ELR (cell line): ENCODE data around the gene AQP3.
A peak's percentile ranks its signal among the peaks of the same experiment; 100 is the strongest.
"Not testable (repeated sequence)": the region's sequence is repeated elsewhere in the genome, so short reads cannot be mapped to it uniquely, and the experiment has no call there.

Experiments
- DNase-seq: peaks from one replicate; pipeline ENCODE4 v3.0.0-alpha.2; 2015; ENCODE audit warnings: low read depth

Gene AQP3

DNA sequence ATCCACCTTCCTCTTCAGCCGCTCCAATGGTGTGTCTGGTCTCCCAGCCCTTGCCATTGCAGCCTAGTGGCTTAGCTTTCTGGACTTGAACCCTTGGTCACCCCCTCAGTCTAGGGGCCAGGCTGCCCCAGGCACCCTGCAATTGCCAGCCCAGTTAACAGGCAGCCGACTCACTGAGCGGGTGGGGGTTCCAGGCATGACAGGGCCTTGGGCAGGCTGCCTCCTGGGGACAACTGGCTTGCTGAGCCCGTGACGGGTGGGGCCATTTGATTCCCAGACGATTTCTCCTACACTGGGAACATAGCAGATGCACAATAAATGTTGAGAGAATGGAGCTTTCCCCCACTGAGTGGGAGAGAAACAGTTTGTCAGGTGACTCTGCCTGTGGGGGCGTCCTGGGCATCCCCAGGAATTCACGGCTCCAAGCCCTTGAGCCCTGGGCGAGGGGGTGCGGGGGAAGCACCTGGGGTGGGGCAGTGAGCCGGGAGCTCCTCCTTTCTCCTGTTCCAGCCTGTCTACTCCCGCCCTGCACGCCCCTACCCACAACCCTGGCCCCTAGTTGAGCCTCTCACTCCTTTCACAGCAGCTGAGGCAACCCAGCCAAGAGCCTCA, 32.4 kb downstream of the AQP3 start:
- no peak for DNase-seq

DNA sequence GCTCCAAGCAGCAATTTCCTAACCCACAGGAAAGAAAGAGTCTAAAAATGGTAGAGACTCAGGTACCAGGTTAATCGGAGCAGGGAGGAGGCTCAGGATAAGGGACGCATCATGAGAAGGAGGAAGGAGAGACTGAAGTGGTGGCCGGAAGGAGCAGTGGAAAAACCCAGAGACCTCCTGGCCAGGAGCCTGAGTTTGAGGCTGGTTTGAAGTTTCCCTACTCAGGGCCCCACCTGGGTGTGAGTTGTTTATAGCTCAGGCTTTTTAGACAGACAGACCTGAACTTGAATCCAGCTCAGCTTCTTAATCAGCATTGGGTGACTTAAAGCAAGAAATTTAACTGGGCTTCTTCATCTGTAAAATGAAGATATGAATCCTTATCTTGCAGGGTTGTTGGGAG, 33.1 kb downstream of the AQP3 start:
- no peak for DNase-seq

DNA sequence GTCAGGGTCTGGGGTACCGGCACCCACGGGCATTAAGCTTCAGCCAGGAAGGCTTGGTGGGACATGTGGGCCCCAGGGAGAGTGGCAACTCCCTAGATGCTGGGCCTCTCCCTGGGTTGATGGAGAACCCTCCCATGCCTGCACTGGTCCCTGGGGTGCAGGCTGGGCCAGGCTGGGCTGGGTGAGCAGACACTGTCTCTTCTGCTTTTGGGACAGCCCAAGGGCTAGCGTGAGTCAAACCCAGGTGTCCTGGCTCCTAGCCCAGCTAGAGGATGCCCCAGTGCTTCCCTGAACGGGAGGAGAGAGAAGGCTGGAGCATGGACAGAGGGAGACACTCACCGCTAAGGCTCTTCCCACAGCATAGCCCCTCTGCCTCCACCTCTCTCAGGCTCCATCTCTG, 39.3 kb downstream of the AQP3 start:
- DNase-seq: no peak

DNA sequence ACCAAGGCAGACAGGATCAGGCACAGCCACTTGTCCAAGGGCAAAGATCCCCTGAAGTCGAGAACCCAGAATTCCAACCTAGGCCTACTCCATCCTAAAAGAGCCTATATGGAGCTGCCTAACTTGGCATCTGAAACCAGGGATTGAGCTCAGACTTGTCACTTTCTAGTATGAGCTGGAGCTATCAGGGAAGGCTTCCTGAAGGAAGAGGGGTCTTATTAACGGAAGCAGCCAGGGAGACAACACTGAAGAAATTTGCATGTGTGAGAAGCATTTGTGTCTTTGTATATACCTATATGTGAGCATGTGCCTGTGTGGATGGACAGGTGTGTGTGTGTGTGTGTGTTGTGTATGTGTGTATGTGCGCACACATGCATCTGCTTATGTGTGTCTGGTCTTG, 40.3 kb downstream of the AQP3 start:
- DNase-seq: no peak

DNA sequence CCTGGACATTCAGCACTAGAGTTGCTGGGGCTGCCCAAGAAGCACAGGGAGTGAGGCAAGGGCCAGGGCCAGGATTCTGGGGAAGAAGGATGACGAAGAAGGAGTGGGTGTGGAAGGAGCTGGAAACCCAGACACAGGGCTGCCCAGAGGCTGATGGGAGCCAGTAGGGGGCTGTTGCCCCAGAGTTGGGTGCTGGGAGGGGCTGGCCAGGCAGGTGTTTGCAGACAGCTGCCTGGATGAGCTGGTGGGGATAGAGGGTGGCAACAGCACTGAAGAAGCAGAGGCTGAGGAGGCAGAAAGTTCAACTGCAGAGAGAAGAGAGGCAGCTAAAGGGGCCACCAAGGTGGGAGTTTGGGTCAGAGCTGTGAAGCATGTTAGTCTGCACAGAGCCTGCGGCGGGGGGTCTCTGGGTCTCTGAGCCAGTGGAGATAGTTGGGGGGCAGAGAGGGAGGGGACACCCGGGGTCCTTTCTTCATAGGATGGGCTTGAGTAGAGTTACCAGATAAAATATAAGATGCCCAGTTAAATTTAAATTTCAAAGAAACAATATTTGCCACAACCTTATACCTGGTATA, 42.5 kb downstream of the AQP3 start:
- DNase-seq: peak; percentile 21

DNA sequence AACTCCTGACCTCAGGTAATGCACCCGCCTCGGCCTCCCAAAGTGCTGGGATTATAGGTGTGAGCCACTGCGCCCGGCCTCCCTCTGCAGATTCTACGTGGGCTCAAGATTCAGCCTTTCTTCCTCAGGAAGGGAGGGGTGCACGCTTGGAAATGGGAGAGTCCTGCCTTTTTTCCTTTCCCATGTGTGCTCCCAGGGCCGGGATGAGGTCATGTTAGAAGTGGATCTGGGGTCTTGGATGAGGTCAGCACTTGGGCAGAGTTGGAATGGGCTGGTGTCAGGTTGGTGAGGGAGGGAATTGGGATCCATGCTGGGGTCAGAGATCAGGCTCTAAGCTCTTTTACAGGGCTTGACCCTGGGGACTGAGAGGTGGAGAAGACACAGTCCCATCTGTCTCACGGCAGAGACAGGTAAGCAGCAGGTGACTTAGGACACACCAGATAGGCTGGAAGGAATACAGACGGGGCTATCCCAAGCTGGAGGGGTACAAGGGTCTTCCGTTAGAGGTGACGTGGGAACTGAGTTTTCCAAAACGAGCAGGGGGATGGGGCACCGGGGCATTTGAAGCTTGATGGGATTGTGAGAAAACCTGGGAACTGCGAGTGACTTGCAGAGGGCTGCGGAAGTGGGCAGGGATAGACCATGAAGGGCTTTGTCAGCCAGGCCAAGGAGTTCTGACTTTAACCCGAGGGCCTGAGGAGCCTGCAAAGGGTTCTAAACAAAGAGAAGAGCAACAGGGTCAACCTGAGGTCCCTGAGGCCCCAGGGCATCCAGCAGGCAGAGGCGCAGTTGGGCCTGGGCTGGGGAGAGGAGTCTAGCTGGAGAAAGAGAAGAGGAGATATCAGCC, 43.2 kb downstream of the AQP3 start:
- DNase-seq: no peak

DNA sequence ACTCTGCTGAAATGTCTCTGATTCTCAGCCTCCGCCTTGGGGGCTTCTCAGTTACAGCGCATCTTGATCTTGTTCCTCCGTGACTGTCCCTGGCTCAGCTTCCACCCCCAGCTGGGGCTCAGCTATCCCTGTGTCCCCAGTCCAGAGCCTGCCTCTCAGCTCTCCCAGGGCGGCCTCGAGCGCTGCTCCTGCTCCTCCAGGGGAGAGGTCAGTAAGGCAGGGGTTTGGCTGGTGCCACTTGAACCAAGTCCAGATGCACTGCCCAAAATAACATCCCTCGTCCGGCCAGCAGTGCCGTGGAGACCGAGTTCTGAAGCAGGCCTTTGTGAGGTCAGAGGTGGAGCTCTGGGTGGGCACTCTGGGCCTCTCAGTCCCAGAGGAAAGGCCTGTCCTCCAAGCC, 45.0 kb downstream of the AQP3 start, which contains the start of gene AQP7:
Gene AQP7 (minus strand): TSS at position 198 of the 400 bp plus-strand sequence. CDS start 1,306 bp downstream, outside the sequence.
- not testable (repeated sequence) for DNase-seq

DNA sequence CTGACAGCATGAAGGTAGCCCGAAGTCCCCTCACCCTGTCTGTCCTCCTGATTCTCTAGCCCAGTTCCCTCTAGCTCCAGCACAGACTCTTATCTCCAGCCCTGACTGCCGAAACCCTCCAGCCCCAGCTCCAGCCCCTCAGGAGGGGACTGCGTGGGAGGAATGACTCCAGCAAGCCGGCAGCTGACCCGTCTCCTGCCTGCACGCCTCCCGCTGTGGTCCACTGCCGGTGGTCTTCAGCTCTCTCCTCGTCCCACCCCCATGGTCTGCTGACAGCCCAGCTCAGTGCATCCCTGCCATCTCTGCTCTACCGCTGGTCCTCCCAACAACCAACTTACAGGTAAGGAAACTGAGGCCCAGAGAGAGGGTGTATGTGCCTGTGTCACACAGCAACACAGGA, 45.6 kb downstream of the AQP3 start:
- not testable (repeated sequence) for DNase-seq

DNA sequence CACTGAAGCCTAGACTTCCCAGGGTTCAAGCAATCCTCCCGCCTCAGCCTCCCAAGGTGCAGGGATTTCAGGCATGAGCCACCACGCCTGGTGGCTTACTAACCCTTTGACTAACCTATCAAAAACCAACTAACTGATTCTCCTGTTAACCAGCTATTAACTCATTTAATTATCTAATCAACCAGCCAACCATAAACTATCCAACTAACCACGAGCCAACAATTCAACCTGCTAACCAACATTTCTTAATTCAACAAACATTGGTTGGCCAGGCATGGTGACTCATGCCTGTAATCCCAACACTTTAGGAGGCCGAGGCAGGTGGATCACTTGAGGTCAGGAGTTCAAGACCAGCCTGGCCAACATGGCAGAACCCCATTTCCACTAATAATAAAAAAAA, 48.3 kb downstream of the AQP3 start:
- DNase-seq: not testable (repeated sequence)

DNA sequence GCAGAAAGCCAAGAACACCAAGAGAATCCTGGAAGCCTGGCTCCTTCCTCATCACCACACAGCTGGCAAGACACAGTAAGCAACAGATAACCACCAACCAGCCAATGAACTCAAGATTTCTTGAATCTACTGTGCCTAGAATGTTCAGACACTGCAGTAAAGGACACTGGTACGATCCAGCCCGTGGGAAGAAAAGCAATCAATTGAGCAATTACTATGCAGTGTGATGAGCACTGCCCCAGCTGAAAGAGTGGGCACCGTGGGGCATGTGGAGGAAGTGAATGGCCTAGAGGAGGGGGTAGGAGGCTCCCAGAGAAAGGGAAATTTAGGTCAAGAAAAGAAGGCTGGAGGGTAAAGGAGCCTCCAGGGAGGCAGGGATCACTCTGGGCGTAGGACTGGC, 49.6 kb downstream of the AQP3 start:
- DNase-seq: not testable (repeated sequence)

DNA sequence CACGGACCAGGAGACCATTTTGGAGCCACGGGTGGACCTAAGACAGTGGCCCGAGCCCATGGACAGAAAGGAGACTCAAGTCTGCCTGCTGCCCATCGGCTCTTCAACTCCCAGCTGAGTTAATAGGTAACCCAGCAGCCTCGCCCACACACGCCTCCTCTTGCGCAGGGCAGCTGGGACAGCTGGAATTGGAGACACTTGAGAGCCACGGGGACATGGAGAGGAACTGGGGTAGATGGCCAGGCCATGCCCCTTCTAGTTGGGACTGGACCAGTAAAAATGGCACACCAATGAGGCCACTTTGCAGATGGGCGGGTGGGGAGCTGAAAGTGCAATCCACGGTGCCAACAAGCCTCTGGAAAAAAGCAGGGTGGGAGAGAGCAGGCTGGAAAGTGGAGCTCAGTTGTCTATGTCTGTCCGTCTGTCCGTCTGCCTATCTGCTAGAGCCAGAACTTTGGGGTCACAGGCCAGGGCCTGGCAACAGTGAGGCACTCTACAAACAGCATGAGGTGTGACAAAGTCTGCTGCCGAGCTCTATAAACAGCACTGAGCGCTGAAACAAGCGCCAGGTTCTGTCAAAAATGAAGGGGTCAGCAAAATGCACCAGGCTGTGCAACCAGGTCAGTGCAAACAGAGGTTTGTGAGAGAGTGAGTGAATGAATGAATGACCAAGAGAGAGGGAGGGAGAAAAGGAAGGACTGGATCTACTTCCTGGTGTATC, 52.1 kb downstream of the AQP3 start:
- DNase-seq: not testable (repeated sequence)

DNA sequence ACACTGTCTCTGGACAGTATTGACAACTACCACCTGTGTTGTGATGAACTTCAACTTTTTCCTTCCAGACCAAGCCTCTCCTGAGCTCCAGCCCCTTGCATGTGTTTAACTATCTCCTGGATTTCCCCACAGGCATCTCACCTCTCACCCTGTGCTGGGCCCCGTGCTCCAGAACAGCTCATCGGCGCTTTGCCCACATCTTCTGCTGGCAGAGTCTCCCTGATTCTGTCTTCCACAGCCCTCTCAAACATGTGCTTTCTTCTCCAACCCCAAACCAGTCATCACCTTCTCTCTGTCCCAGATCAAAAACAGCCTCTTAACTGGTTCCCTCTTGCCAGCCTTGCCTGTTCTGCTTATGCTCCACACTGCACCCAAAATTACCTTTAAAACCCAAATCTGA, 53.4 kb downstream of the AQP3 start:
- DNase-seq: not testable (repeated sequence)

DNA sequence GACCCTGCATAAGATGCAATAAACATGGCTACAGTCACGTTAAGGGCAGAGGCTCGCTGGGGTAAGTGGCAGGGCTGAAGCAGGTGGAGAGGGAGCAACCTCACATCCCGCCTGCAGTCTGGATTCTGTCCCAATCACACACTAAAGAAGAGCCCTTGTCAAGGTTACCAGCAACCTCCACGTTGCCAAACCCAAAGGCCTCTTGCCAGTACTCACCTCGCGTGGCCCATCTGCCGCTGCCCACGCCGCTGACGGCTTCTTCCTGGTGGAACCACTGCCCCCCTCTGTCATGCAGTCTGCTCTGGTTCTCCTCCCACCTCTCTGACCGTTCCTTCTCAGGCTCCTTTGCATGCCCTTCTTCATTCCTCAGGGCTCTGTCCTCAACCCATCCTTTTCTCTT, 53.8 kb downstream of the AQP3 start:
- no peak for DNase-seq

DNA sequence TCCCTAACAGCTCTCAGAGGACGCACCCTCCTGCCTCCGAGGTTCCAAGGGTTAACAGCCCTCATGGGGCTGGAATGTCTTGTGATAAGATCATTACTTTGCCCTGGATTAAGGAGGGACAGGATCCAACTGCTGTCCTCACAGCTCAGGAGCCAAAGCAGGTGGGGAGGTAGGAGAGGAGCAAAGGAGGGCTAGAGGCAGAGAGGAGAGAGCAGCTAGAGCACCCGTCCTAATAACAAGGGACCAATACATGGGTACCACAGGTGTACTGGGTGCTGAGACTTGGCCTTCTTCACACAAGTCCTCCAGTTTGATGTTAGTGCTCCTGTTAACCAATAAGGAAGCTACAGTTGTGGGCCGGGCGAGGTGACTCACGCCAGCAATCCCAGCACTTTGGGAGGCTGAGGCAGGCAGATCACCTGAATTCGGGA, 54.8 kb downstream of the AQP3 start:
- not testable (repeated sequence) for DNase-seq
